ENCODE measurements around the gene KRTAP10-5. TPM values are rescaled to one million over a fixed set of nuclear protein-coding genes. Genes with fewer than 3 reads are reported as not detected.

The KRTAP10-5 gene
- total and polyA plus RNA-seq, 8 donors = not detected

GRCh38 chr21:44533121-44533890 lies 47.1 kb downstream of the KRTAP10-5 start:
- H3K9me3 ChIP-seq = no peaks in the 10 kb centered on the region
- no peaks in the 10 kb centered on the region for H3K27me3 ChIP-seq
- 77 to 88% methylated on average over 34 to 37 of the region's 37 CpGs for WGBS, 2 donors
- H3K4me3 ChIP-seq = no peak overlapping the region
- peak in 3 of 6 donors; percentile 8 to 72 (median 50) for DNase-seq
- H3K27ac ChIP-seq = no peak overlapping the region
- no peaks in the 10 kb centered on the region for H3K4me1 ChIP-seq
- H3K36me3 ChIP-seq = no peaks in the 10 kb centered on the region
- no peak for ATAC-seq
- FAIRE-seq = no peak
- no peak for TF ChIP-seq CTCF (IDR thresholded peaks at IDR 0.05)
- intact Hi-C loops (cut with DNase I) = no loop called here

GRCh38 chr21:44532712-44533111 lies 47.7 kb downstream of the KRTAP10-5 start:
- Histone ChIP-seq H3K27me3 (no peaks in the 10 kb centered on the region), H3K4me1 (no peaks in the 10 kb centered on the region), H3K27ac (no peak overlapping the region), H3K4me3 (no peak overlapping the region), H3K36me3 (no peaks in the 10 kb centered on the region), H3K9me3 (no peaks in the 10 kb centered on the region)
- FAIRE-seq (no peak), ATAC-seq (no peak), DNase-seq (peak in 2 of 6 donors; percentile 1 to 47)
- no peak for TF ChIP-seq CTCF (IDR thresholded peaks at IDR 0.05)
- intact Hi-C loops (cut with DNase I) = no loop called here
- 76 to 85% methylated on average over 16 of the region's 16 CpGs for WGBS, 2 donors

- Histone ChIP-seq H3K4me3 (no peak overlapping the region), H3K27me3 (no peaks in the 10 kb centered on the region), H3K9me3 (no peaks in the 10 kb centered on the region), H3K27ac (no peak overlapping the region), H3K36me3 (no peaks in the 10 kb centered on the region), H3K4me1 (no peaks in the 10 kb centered on the region)
- ATAC-seq (no peak), DNase-seq (peak in 3 of 6 donors; percentile 9 to 49 (median 48)), FAIRE-seq (no peak)
- intact Hi-C loops (cut with DNase I) = no loop called here
- 64 to 73% methylated on average over 30 of the region's 30 CpGs for WGBS, 2 donors
- TF ChIP-seq CTCF (IDR thresholded peaks at IDR 0.05) = no peak
Observed at GRCh38 chr21:44531606-44532564, 48.5 kb downstream of the KRTAP10-5 start.

- H3K4me3 ChIP-seq = no peak overlapping the region
- DNase-seq (peak in 1 of 6 donors; percentile 41), ATAC-seq (no peak), FAIRE-seq (no peak)
- no peaks in the 10 kb centered on the region for H3K9me3 ChIP-seq
- H3K36me3 ChIP-seq = no peaks in the 10 kb centered on the region
- no peak for TF ChIP-seq CTCF (IDR thresholded peaks at IDR 0.05)
- H3K27me3 ChIP-seq = no peaks in the 10 kb centered on the region
- intact Hi-C loops (cut with DNase I) = no loop called here
- no peak overlapping the region for H3K27ac ChIP-seq
- no peaks in the 10 kb centered on the region for H3K4me1 ChIP-seq
- WGBS, 2 donors = 65 to 73% methylated on average over 23 of the region's 23 CpGs
Observed at GRCh38 chr21:44530903-44531605, 49.4 kb downstream of the KRTAP10-5 start.

Measured in pancreas (tissue), 10 donors.